ENCODE data around the gene BACE2. TPM values are rescaled to one million over a fixed set of nuclear protein-coding genes. Genes with fewer than 3 reads are reported as not detected.

Gene BACE2
- total RNA-seq, 1 experiment from 2014 or later, result 70.5 TPM

DNA sequence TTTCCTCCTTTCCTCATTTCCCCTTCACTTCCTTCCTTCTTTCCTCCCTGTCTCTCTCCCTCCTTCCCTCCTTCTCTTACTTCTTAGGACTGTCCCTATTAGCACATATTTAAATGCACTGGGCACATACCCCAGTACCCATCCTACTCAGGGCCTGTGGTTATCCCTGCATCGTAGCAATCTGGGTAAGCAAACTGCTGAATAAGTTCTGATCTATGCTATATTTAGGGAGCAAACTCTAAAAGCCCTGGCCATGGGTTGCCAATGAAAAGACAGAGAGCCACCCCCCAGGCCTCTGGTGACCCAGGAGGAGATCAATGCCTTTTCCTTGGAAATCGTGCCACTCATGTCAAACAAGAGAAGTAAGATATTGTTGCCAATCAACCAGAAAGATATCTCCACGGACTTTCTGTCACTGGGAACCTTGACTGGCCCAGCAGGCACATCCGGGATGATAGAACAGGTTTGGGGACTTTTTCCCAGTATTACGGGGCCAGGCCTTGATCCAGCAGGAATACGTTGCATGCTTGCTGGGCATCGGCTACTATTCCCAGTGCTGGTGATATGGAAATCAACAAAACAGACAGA, 154.0 kb downstream of the BACE2 start:
- DNase-seq (ENCODE audit: low read depth), result no peak

DNA sequence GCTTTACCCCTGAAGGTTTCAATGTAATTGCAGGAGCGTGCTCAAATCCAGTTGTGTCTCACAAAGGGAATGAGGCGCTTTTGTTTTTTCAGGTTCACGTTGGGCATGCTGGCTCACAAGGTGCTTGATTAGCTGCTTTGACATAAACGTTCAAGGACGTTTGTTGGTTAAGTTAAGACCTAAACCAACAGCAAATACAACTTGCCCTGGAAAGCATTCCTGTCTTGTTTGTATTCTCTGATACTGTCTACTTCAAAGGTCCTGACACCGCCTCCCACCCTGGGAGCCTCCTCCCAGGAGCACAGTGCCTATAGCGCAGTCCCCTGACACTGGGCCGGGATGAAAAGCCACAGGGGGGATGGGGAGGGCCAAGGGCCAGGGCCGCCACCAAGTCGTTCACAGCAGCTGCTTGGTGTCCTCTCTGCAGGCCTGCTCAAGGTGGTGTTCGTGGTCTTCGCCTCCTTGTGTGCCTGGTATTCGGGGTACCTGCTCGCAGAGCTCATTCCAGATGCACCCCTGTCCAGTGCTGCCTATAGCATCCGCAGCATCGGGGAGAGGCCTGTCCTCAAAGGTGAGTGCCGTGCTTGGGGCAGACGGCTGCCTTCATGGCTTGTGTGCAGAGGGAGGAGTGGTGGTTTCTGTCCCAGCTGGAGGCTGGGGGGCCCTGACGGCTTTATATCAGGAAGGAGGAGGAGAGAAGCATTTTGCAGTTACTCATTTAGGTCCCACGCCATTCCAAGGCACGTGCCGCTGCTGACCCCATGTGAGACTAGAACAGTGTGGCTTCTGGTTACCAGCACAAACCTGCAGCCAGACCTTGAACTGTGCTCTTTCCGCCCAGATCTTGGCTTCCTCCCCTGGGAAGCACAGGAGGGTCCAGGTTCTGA, 154.8 kb downstream of the BACE2 start:
- DNase-seq (ENCODE audit: low read depth), result no peak

DNA sequence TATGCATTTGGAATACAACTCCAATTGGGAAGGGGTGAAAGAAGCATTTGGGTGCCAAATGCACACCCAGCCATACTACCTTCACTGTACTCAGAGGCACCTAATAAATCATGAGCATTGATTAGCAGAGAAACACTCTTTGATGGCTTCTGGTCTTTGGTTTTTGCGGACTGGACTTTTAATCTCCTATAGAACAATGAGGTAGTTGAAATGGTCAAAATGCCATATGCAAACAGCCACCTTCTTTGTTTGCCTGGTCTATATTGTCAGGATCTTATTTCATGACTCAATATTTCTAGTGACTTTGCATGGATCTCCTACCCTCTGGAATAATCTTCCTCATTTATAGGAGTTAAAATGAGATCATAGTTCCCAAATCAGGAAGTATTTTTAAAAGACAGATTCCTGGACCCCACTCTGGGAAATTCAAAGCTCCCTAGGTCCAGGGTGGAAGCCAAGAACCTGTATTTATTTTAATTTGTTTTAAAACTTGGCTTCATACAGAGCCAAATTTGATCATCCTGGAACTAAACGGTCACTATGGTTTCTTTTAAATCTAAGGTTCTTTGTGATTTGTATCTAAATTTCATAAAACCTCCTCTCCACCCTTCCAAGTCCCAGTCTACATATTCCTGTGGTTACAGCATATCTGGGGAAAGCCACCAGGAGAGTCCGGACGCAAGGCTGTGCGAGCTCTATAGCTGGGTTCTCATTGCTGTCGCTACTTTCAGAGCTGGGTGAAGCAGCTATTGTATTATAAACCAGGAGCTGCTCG, 157.4 kb downstream of the BACE2 start:
- DNase-seq (ENCODE audit: low read depth), result no peak

GRCh38 chr21:41326414-41327080, 158.6 kb downstream of the BACE2 start:
- no peak for DNase-seq (ENCODE audit: low read depth)

- DNase-seq (ENCODE audit: low read depth), result no peak
Observed at GRCh38 chr21:41327753-41328152, 159.8 kb downstream of the BACE2 start.

- peak; percentile 74 for DNase-seq (ENCODE audit: low read depth)
Observed at GRCh38 chr21:41328660-41329607, 161.0 kb downstream of the BACE2 start.

Other genes starting within 250 kb of the BACE2 start
- gene FAM3B, start 148.6 kb downstream of the BACE2 start, total RNA-seq (2014; rRNA removed; shearing (Covaris generic)), result 0.23 and 2.8 TPM in 2 replicates
- 5.7 and 12.5 TPM in 2 replicates for gene MX2, start 193.9 kb downstream of the BACE2 start, total RNA-seq (2014; rRNA removed; shearing (Covaris generic))

Data from Daoy (cell line).